ENCODE data around the gene NACC2.

DNA sequence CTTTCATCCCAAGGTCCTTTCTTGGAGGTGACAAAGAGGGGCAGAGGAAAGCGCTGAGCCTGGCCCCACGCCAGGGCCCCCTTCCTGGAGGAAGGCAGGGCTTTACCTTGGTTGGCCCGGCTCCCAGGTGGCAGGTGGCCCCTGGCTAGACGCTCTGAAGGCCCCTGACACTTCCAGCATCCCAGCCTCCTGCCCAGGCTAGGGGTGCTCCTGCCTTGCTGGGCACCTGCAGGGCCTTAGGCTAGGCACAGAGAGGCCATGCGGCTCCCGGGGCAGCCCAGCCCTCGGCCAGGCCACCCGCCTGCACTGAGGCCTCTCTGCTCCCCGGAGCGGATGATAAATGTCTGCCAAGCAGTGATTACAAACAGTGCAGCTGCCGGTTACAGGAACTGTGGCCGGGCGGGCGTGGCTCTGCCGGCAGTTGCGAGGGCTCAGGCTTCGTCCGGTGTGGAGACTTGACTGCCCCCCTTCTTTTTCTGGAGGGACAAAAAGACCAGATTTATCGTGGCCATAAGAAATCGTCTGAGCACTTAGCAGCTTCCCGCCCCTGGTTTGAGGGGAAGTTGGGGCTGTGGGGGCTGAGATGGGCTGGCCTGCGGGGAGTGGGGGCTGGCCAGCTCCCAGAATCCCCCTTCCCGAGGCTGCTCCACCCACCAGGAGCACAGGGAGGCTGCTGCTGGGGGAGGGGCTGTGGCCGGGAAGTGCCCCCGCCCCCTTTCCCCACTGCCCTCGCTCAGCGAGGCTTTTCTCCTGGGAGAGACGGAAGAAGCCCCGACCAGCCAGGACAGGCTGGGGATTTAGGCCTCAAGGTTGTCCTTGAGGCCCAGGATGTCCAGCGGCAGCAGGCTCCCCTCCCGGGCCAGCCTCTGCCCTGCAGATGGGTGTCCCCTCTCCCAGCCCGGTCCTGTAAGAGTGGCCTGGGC is 102.3 kb downstream of the NACC2 start:
- TF ChIP-seq, protein P1, sequence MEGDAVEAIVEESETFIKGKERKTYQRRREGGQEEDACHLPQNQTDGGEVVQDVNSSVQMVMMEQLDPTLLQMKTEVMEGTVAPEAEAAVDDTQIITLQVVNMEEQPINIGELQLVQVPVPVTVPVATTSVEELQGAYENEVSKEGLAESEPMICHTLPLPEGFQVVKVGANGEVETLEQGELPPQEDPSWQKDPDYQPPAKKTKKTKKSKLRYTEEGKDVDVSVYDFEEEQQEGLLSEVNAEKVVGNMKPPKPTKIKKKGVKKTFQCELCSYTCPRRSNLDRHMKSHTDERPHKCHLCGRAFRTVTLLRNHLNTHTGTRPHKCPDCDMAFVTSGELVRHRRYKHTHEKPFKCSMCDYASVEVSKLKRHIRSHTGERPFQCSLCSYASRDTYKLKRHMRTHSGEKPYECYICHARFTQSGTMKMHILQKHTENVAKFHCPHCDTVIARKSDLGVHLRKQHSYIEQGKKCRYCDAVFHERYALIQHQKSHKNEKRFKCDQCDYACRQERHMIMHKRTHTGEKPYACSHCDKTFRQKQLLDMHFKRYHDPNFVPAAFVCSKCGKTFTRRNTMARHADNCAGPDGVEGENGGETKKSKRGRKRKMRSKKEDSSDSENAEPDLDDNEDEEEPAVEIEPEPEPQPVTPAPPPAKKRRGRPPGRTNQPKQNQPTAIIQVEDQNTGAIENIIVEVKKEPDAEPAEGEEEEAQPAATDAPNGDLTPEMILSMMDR (IDR thresholded peaks at IDR 0.05; ENCODE audit: low read depth, low read length) = no peak
- TF ChIP-seq EZH2phosphoT487 (IDR thresholded peaks at IDR 0.05; ENCODE audit: low read depth) = no peak

Data from OCI-LY3 (cell line).